Cardiac septum (tissue), 1 donor: ENCODE measurements around the gene SFXN3. TPM values are rescaled to one million over a fixed set of nuclear protein-coding genes. Genes with fewer than 3 reads are reported as not detected.

ENCODE experiments used
- DNase-seq: peaks from one replicate; pipeline ENCODE4 v3.0.0-alpha.2; 2020; ENCODE audit warnings: low spot score
- intact Hi-C: fragments of 100-400 bp; cut with DNase I; formaldehyde crosslinking; loops from one replicate; pipeline ENCODE4 v1.14.0; 2022
- total RNA-seq: library from RNA; stranded (reverse); fragmentation: NEBNext Ultra II Directional; extraction: Animal tissue kit (Norgen Biotek cat#: 25700); gene quantifications from one replicate; pipeline ENCODE4 v1.2.1, GENCODE V29; 2021
- donor health status: DM: no; HTN: no; CAD: no.

Gene SFXN3
- total RNA-seq, 1 donor from 2014 or later: 30.8 TPM

GRCh38 chr10:101011517-101012423, 19.3 kb upstream of the SFXN3 start:
- intact Hi-C loops: no loop called here
- DNase-seq: no peak

GRCh38 chr10:101012525-101013364, 18.3 kb upstream of the SFXN3 start:
- peak; percentile 92 for DNase-seq
- intact Hi-C loops: no loop called here

GRCh38 chr10:101013365-101013825, 17.6 kb upstream of the SFXN3 start:
- intact Hi-C loops: no loop called here
- DNase-seq: no peak

GRCh38 chr10:101014230-101014884, 16.7 kb upstream of the SFXN3 start:
- intact Hi-C loops: loop anchor here (1.0 to 2.0 kb wide), 2 partner anchors 19 to 46 kb away; partner anchors contain the start of gene SEMA4G
- peak; percentile 88 for DNase-seq

- no peak for DNase-seq
Measured at GRCh38 chr10:101014966-101015581, 16.0 kb upstream of the SFXN3 start.

GRCh38 chr10:101015582-101015973, 15.5 kb upstream of the SFXN3 start:
- intact Hi-C loops: loop anchor here (2.0 kb wide), 1 partner anchor 47 kb away; the partner anchor contains the start of gene SEMA4G
- no peak for DNase-seq

More at GRCh38 chr10:101014966-101015581, 16.0 kb upstream of the SFXN3 start:
- intact Hi-C loops: loop anchor here (1.0 to 2.0 kb wide), 2 partner anchors 20 to 46 kb away; partner anchors contain the start of gene SEMA4G

- DNase-seq: no peak
- intact Hi-C loops: no loop called here
Measured at GRCh38 chr10:101016814-101017213, 14.2 kb upstream of the SFXN3 start.

GRCh38 chr10:101018118-101018599, 12.9 kb upstream of the SFXN3 start:
- DNase-seq: no peak
- intact Hi-C loops: no loop called here

- intact Hi-C loops: no loop called here
- peak; percentile 89 for DNase-seq
Measured at GRCh38 chr10:101018600-101019439, 12.2 kb upstream of the SFXN3 start.

GRCh38 chr10:101019440-101019703, 11.7 kb upstream of the SFXN3 start:
- DNase-seq: no peak
- intact Hi-C loops: no loop called here

GRCh38 chr10:101020427-101021075, 10.5 kb upstream of the SFXN3 start:
- intact Hi-C loops: no loop called here
- no peak for DNase-seq

- no peak for DNase-seq
- intact Hi-C loops: no loop called here
Measured at GRCh38 chr10:101021239-101021638, 9.8 kb upstream of the SFXN3 start.

GRCh38 chr10:101021692-101022251, 9.3 kb upstream of the SFXN3 start:
- intact Hi-C loops: no loop called here
- DNase-seq: no peak

- DNase-seq: no peak
- intact Hi-C loops: no loop called here
Measured at GRCh38 chr10:101022967-101023705, 7.9 kb upstream of the SFXN3 start.

GRCh38 chr10:101027106-101027720, 3.8 kb upstream of the SFXN3 start:
- intact Hi-C loops: no loop called here
- no peak for DNase-seq
